ENCODE results near the gene ARHGAP9.

GRCh38 chr12:57438400-57438799 lies 41.3 kb downstream of the ARHGAP9 start:
- TF ChIP-seq CTCF (conservative IDR thresholded peaks at IDR 0.05; ENCODE audit: low read depth, low read length): no peak
- no peak for TF ChIP-seq EZH2 (IDR thresholded peaks at IDR 0.05; ENCODE audit: borderline replicate concordance, low read depth, low read length, poor library complexity, severe bottlenecking)

Measured in A673 (cell line).